HepG2 (cell line): ENCODE data around the gene MTHFD1L. TPM values are rescaled to one million over a fixed set of nuclear protein-coding genes. Genes with fewer than 3 reads are reported as not detected.

Experiments
- ATAC-seq: fragments of 200-7000 bp; cut with Tn5 transposase; 3 replicates; pipeline ENCODE4 v1.9.1; 2020; ENCODE audit warnings: mild to moderate bottlenecking, moderate library complexity
- BruUV-seq: library from RNA; stranded (reverse); fragments of 400-500 nt; replicated peaks from 2 replicates; lab custom pipeline; 2021; lab: Mats Ljungman, UMichigan
- CTCF ChIA-PET: fragments of 300-600 bp; formaldehyde crosslinking; extraction: SDS; loops from one replicate; lab custom pipeline; 2021; ENCODE audit warnings: low total read pairs, inconsistent platforms, low intra/inter-chr PET ratio; lab: Yijun Ruan, JAX
- POLR2A ChIA-PET: fragments of 350-600 bp; sonication (Branson Sonifier 250); formaldehyde crosslinking; loops from one replicate; lab custom pipeline; 2020; ENCODE audit warnings: antibody characterized with exemption, inconsistent platforms; lab: Yijun Ruan, JAX
- DNase-seq: peaks from one replicate; pipeline ENCODE4 v3.0.0-alpha.2; 2015; ENCODE audit warnings: low spot score
- FAIRE-seq: peaks from 3 replicates; lab custom pipeline; 2011; peaks lifted over from hg19 to GRCh38; lab: Jason Lieb, UNC
- H2AFZ ChIP-seq: one replicate; pipeline ENCODE4 v1.6.1; 2011; ENCODE audit warnings: low read length, inconsistent platforms
- H3K27ac ChIP-seq: fragments of 300-600 bp; 3 replicates; pipeline ENCODE4 v1.8.0; 2011; ENCODE audit warnings: mixed run types, mild to moderate bottlenecking, mixed read lengths, low read length, inconsistent platforms; ENCODE audit not compliant: insufficient read depth; ENCODE audit errors: extremely low read length
- H3K27me3 ChIP-seq, 2 experiments: fragments of 200-600 bp in 1 of 2; 2 replicates in 1 of 2; 3 replicates in 1 of 2; pipeline versions ENCODE4 v1.6.0 to v1.8.0; 2011; ENCODE audit warnings: low read length in 2 of 2, mild to moderate bottlenecking in 2 of 2, moderate library complexity in 2 of 2, inconsistent platforms in 1 of 2; ENCODE audit not compliant: insufficient read depth in 2 of 2, control insufficient read depth in 1 of 2
- H3K36me3 ChIP-seq, 2 experiments: fragments of 200-600 bp in 1 of 2; replicated peaks in 1 of 2; 2 replicates in 1 of 2; 3 replicates in 1 of 2; pipeline versions ENCODE4 v1.5.1 to v1.8.0; 2011; ENCODE audit warnings: low read length in 2 of 2, inconsistent platforms in 1 of 2; ENCODE audit not compliant: insufficient read depth in 2 of 2, control insufficient read depth in 1 of 2
- H3K4me1 ChIP-seq: 2 replicates; pipeline ENCODE4 v1.5.1; 2012; ENCODE audit warnings: low read length, inconsistent platforms; ENCODE audit not compliant: insufficient read depth
- H3K4me2 ChIP-seq: 2 replicates; pipeline ENCODE4 v1.6.0; 2011; ENCODE audit warnings: low read depth, low read length, inconsistent platforms
- H3K4me3 ChIP-seq, 3 experiments: fragments of 200-600 bp in 1 of 3; sonication (generic), shearing (Covaris generic) in 1 of 3; replicated peaks in 1 of 3; 2 replicates each; pipeline ENCODE4 v1.5.1; 2011 to 2016; ENCODE audit warnings: low read length in 3 of 3, inconsistent platforms in 2 of 3, low read depth in 2 of 3, mild to moderate bottlenecking in 2 of 3, control low read depth in 1 of 3, mixed read lengths in 1 of 3; ENCODE audit not compliant: insufficient read depth in 1 of 3
- H3K79me2 ChIP-seq: one replicate; pipeline ENCODE4 v1.6.1; 2011; ENCODE audit warnings: low read length, inconsistent platforms; ENCODE audit not compliant: insufficient read depth
- H3K9ac ChIP-seq: 2 replicates; pipeline ENCODE4 v1.6.0; 2011; ENCODE audit warnings: mild to moderate bottlenecking, low read depth, low read length, inconsistent platforms; ENCODE audit not compliant: insufficient read depth
- H3K9me3 ChIP-seq: 2 replicates; pipeline ENCODE4 v1.5.1; 2012; ENCODE audit warnings: mild to moderate bottlenecking, low read length
- H4K20me1 ChIP-seq: 2 replicates; pipeline ENCODE4 v1.6.0; 2011; ENCODE audit warnings: inconsistent platforms, mild to moderate bottlenecking, low read length, moderate library complexity; ENCODE audit not compliant: insufficient read depth
- AKAP8 ChIP-seq: sonication (generic); formaldehyde crosslinking; IDR thresholded peaks from 2 replicates; pipeline ENCODE4 v1.5.1; 2020; ENCODE audit warnings: mild to moderate bottlenecking, missing genetic modification reagents
- CEBPB ChIP-seq: IDR thresholded peaks from 2 replicates; pipeline ENCODE4 v1.6.1; 2011; ENCODE audit warnings: low read depth, low read length, improper control_type of control experiment, borderline replicate concordance
- GLI4 ChIP-seq: sonication (generic); formaldehyde crosslinking; IDR thresholded peaks from 2 replicates; pipeline ENCODE4 v1.5.1; 2020; ENCODE audit warnings: missing genetic modification reagents, mild to moderate bottlenecking, moderate library complexity, borderline replicate concordance
- KLF13 ChIP-seq: sonication (generic); formaldehyde crosslinking; IDR thresholded peaks from 2 replicates; pipeline ENCODE4 v1.4.0; 2020; ENCODE audit warnings: mild to moderate bottlenecking, missing genetic modification reagents
- RFX1 ChIP-seq: fragments of 450-650 bp; IDR thresholded peaks from 2 replicates; pipeline ENCODE4 v1.6.1; 2017
- SMYD3 ChIP-seq: sonication (generic); formaldehyde crosslinking; IDR thresholded peaks from 2 replicates; pipeline ENCODE4 v1.8.1; 2023; ENCODE audit warnings: mild to moderate bottlenecking, missing genetic modification reagents
- STAT5B ChIP-seq: sonication (generic); formaldehyde crosslinking; IDR thresholded peaks from 2 replicates; pipeline ENCODE4 v1.4.0; 2020; ENCODE audit warnings: missing genetic modification reagents
- TBL1XR1 ChIP-seq: fragments of 150-350 bp; IDR thresholded peaks from 2 replicates; pipeline ENCODE4 v1.6.1; 2014; ENCODE audit warnings: borderline replicate concordance, low read length; ENCODE audit not compliant: partially characterized antibody
- ZNF296 ChIP-seq: sonication (generic); formaldehyde crosslinking; conservative IDR thresholded peaks from 2 replicates; pipeline ENCODE4 v1.5.0; 2020; ENCODE audit warnings: mild to moderate bottlenecking, missing genetic modification reagents
- ZNF354B ChIP-seq: sonication (generic); formaldehyde crosslinking; IDR thresholded peaks from 2 replicates; pipeline ENCODE4 v1.8.0; 2022; ENCODE audit warnings: mild to moderate bottlenecking, missing genetic modification reagents
- ZNF558 ChIP-seq: sonication (generic); formaldehyde crosslinking; IDR thresholded peaks from 2 replicates; pipeline ENCODE4 v1.9.0; 2022; ENCODE audit warnings: mild to moderate bottlenecking, missing genetic modification reagents, borderline replicate concordance
- ZNF841 ChIP-seq: sonication (generic); formaldehyde crosslinking; IDR thresholded peaks from 2 replicates; pipeline ENCODE4 v1.8.1; 2023; ENCODE audit warnings: missing genetic modification reagents, borderline replicate concordance
- ZNF891 ChIP-seq: sonication (generic); formaldehyde crosslinking; IDR thresholded peaks from 2 replicates; pipeline ENCODE4 v1.5.0; 2020; ENCODE audit warnings: mild to moderate bottlenecking, missing genetic modification reagents
- WGBS: methylation state at CpG from one replicate; pipeline ENCODE4 v1.1.6; 2017; ENCODE audit warnings: low lambda C conversion rate; 5-methylcytosine and 5-hydroxymethylcytosine counted together
- in situ Hi-C: cut with HindIII; loops from 2 replicates; pipeline ENCODE4 v1.10.0; 2017; ENCODE audit warnings: low pct_unique_long_range_greater_than_20kb; ENCODE audit not compliant: extremely low pct_ligation_motif_present
- intact Hi-C: fragments of 100-400 bp; cut with micrococcal nuclease; formaldehyde crosslinking; loops from one replicate; pipeline ENCODE4 v1.10.0; 2022; ENCODE audit not compliant: unreplicated experiment
- polyA plus RNA-seq, 8 experiments: library from polyadenylated mRNA; depleted of rRNA in 3 of 8; stranded (reverse) in 7 of 8; unstranded in 1 of 8; fragments of >200 nt; fragmentation: Illumina TruSeq in 4 of 8; extraction: Trizol in 4 of 8; gene quantifications; 2 replicates each; pipeline versions ENCODE4 v1.2.1 to v1.2.3, GENCODE V29; 2011 to 2016; ENCODE audit warnings: low read depth in 4 of 8, missing spikeins in 1 of 8, mixed read lengths in 1 of 8; ENCODE audit not compliant: insufficient read depth in 1 of 8
- total RNA-seq, 5 experiments: library from RNA; depleted of rRNA; stranded (reverse); fragments of >200 nt; fragmentation: Illumina TruSeq; extraction: Trizol; gene quantifications; 2 replicates each; pipeline ENCODE4 v1.2.3, GENCODE V29; 2016; ENCODE audit warnings: low read depth in 1 of 5
- TF ChIP-seq, protein P1 (sequence below): IDR thresholded peaks from 2 replicates; pipeline ENCODE4 v1.6.1; 2012; ENCODE audit warnings: low read length, improper control_type of control experiment
- TF ChIP-seq, protein P2 (sequence below): sonication (generic); formaldehyde crosslinking; IDR thresholded peaks from 2 replicates; pipeline ENCODE4 v1.8.0; 2022; ENCODE audit warnings: missing genetic modification reagents, low read depth, mild to moderate bottlenecking, borderline replicate concordance

Gene MTHFD1L
- total and polyA plus RNA-seq, 2 of the 13 experiments (the other 11 are each of a cell fraction or from before 2014, with no cell fraction given), result 24.0 to 39.6 TPM

DNA sequence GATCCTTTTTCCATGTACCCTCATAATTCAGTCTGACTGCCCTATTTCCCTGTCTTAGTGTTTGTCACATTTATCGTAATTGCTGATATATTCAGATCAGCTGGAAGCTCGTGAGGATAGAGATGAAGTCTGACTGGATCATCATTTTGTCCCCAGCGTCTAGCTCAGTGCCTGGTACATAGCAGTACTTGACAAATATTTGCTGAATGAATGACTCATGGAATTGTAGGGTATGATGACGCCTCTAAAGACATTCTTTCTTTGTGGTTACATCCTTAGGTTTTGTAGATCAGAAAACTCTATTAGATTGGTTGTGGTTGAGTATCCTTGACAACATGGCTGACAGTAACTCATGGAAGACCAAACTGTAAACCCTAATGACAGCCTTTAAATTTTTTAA is 68.9 kb downstream of the MTHFD1L start (continued):
- TF ChIP-seq SMYD3 (CRISPR knock-in tag) (no peak), AKAP8 (no peak)

DNA sequence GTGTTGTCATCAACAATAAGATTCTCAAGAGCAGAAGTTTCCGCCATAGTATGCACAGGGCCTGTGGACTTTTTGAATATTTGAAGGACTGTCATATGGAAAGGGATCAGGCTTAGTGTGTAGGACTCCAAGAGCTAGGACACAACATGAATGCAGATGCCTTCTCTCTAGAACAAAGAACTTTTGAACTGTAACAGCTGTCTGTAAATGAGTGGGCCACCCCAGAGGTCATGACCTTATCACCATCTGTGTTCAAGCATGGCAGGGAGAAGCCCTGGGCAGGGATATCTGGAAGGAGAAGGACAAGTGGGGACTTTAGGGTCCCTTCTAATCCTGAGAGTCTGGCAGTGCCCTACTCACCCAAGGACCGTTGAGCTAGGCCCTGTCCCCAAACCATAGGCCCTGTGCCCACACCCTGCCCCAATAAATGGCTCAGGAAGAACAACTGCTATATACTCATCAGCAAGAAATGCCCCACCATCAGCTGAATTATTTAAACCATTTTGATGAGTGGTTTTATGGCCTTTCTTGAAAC is 70.6 kb downstream of the MTHFD1L start:
- 92% methylated on average over 2 of the region's 2 CpGs for WGBS
- CTCF ChIA-PET, result no interaction called here

More for the DNA sequence above, 70.6 kb downstream of the MTHFD1L start:
- Histone ChIP-seq H4K20me1 (no peaks in the 10 kb centered on the region), H3K4me1 (no peaks in the 10 kb centered on the region), H3K4me2 (no peak overlapping the region), H3K27ac (no peak overlapping the region), H3K9ac (no peak overlapping the region), H3K9me3 (no peaks in the 10 kb centered on the region), H3K4me3 (no peak overlapping the region), H3K36me3 (peaks cover 19 to 38% of the 10 kb centered on the region in 2 experiments), H2AFZ (no peak overlapping the region), H3K27me3 (no peaks in the 10 kb centered on the region), H3K79me2 (no peaks in the 10 kb centered on the region)
- intact Hi-C loops, result no loop called here
- no peak for TF ChIP-seq GLI4 (CRISPR knock-in tag)
- TF ChIP-seq KLF13, result no peak
- no peak for TF ChIP-seq ZNF891 (CRISPR knock-in tag)
- TF ChIP-seq ZNF841, result no peak
- TF ChIP-seq STAT5B (CRISPR knock-in tag), result no peak
- TF ChIP-seq, protein P1, sequence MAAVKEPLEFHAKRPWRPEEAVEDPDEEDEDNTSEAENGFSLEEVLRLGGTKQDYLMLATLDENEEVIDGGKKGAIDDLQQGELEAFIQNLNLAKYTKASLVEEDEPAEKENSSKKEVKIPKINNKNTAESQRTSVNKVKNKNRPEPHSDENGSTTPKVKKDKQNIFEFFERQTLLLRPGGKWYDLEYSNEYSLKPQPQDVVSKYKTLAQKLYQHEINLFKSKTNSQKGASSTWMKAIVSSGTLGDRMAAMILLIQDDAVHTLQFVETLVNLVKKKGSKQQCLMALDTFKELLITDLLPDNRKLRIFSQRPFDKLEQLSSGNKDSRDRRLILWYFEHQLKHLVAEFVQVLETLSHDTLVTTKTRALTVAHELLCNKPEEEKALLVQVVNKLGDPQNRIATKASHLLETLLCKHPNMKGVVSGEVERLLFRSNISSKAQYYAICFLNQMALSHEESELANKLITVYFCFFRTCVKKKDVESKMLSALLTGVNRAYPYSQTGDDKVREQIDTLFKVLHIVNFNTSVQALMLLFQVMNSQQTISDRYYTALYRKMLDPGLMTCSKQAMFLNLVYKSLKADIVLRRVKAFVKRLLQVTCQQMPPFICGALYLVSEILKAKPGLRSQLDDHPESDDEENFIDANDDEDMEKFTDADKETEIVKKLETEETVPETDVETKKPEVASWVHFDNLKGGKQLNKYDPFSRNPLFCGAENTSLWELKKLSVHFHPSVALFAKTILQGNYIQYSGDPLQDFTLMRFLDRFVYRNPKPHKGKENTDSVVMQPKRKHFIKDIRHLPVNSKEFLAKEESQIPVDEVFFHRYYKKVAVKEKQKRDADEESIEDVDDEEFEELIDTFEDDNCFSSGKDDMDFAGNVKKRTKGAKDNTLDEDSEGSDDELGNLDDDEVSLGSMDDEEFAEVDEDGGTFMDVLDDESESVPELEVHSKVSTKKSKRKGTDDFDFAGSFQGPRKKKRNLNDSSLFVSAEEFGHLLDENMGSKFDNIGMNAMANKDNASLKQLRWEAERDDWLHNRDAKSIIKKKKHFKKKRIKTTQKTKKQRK, result no peak
- TF ChIP-seq, protein P2, sequence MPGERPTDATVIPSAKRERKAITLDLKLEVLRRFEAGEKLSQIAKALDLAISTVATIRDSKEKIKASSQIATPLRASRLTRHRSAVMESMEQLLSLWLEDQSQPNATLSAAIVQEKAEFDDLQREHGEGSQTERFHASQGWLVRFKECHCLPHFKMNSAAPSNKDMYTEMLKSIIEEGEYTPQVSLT (CRISPR knock-in tag), result no peak
- no peak for TF ChIP-seq ZNF296 (CRISPR knock-in tag)
- no peak for TF ChIP-seq ZNF558 (CRISPR knock-in tag)
- TF ChIP-seq ZNF354B (CRISPR knock-in tag), result no peak
- TF ChIP-seq TBL1XR1, result no peak
- TF ChIP-seq RFX1, result no peak
- no peak for TF ChIP-seq CEBPB
- no peak for ATAC-seq
- FAIRE-seq, result no peak
- DNase-seq, result no peak
- BruUV-seq, result no TSS peak
- POLR2A ChIA-PET, result no interaction called here
- in situ Hi-C loops, result no loop called here
